Sigmoid colon (tissue), 7 donors: Measurements from ENCODE around the gene KIAA1217. TPM values are rescaled to one million over a fixed set of nuclear protein-coding genes. Genes with fewer than 3 reads are reported as not detected.
A peak's percentile ranks its signal among the peaks of the same experiment; 100 is the strongest.

Experiments
- DNase-seq: peaks from one replicate; pipeline ENCODE4 v3.0.0-alpha.2; 2019
- H3K27ac ChIP-seq, 4 donors: fragments of 200-600 bp; sonication (generic); one replicate each; pipeline ENCODE4 v1.5.1; 2016 to 2019; ENCODE audit warnings: mild to moderate bottlenecking in 1 of 4
- H3K27me3 ChIP-seq, 3 donors: fragments of 200-600 bp; sonication (generic); one replicate each; pipeline ENCODE4 v1.5.1; 2019; ENCODE audit warnings: mild to moderate bottlenecking in 1 of 3
- H3K36me3 ChIP-seq, 4 donors: fragments of 200-600 bp; sonication (generic); one replicate each; pipeline ENCODE4 v1.5.1; 2016 to 2019
- H3K4me1 ChIP-seq, 4 donors: fragments of 200-600 bp; sonication (generic); one replicate each; pipeline ENCODE4 v1.5.1; 2017 to 2019
- H3K4me3 ChIP-seq, 4 donors: fragments of 200-600 bp; sonication (generic); one replicate each; pipeline ENCODE4 v1.5.1; 2017 to 2019; ENCODE audit warnings: mild to moderate bottlenecking in 2 of 4, moderate library complexity in 1 of 4
- H3K9me3 ChIP-seq, 4 donors: fragments of 200-600 bp in 3 of 4; sonication (generic) in 3 of 4; one replicate each; pipeline versions ENCODE4 v1.5.1 to v1.6.1; 2013 to 2019
- CTCF ChIP-seq, 4 experiments: fragments of 450-650 bp in 3 of 4; fragments of 200-600 bp in 1 of 4; IDR thresholded peaks; one replicate each; pipeline ENCODE4 v1.5.1; 2016 to 2019; ENCODE audit warnings: antibody characterized with exemption in 4 of 4, mild to moderate bottlenecking in 3 of 4, moderate library complexity in 2 of 4
- EP300 ChIP-seq, 4 donors: sonication (generic); formaldehyde crosslinking; IDR thresholded peaks; one replicate each; pipeline ENCODE4 v1.6.1; 2017; ENCODE audit warnings: antibody characterized with exemption in 4 of 4
- POLR2A ChIP-seq, 2 donors: fragments of 450-650 bp; IDR thresholded peaks; one replicate each; pipeline ENCODE4 v1.6.1; 2016; ENCODE audit warnings: antibody characterized with exemption in 2 of 2, mild to moderate bottlenecking in 2 of 2, moderate library complexity in 2 of 2
- POLR2AphosphoS5 ChIP-seq, 4 donors: sonication (generic); formaldehyde crosslinking; IDR thresholded peaks; one replicate each; pipeline ENCODE4 v1.6.1; 2017; ENCODE audit warnings: antibody characterized with exemption in 4 of 4
- WGBS, 2 donors: extraction: QIAGEN DNeasy Blood & Tissue Kit; methylation state at CpG; one replicate each; pipeline ENCODE4 v1.1.7; 2013; 5-methylcytosine and 5-hydroxymethylcytosine counted together
- intact Hi-C: fragments of 100-400 bp; cut with DNase I; formaldehyde crosslinking; loops from one replicate; pipeline ENCODE4 v1.15.1; 2023
- polyA plus RNA-seq, 3 donors: library from polyadenylated mRNA; stranded (reverse); fragments of 200-250 nt; gene quantifications; one replicate each; pipeline ENCODE4 v1.2.3, GENCODE V29; 2013
- total RNA-seq, 4 donors: library from RNA; depleted of rRNA; stranded (reverse); fragments of >200 nt; gene quantifications; one replicate each; pipeline ENCODE4 v1.1.0, GENCODE V29; 2016
- donor health status: healthy with polysubstance abuse.
- donor health status: Bipolar disorder and iron deficiency.
- donor health status: healthy.

KIAA1217 gene
- total RNA-seq, result 10 to 100 TPM in 2 of 4 donors, 1 to 10 TPM in 2; 7.6 to 23.0 (median 10.1) TPM
- 10 to 100 TPM; 15.0 to 31.9 (median 15.3) TPM for polyA plus RNA-seq

- H3K9me3 ChIP-seq, result no peaks in the 10 kb centered on the region
- H3K36me3 ChIP-seq, result no peaks in the 10 kb centered on the region
- no peaks in the 10 kb centered on the region for H3K27me3 ChIP-seq
- WGBS, 2 donors, result 1 to 2% methylated on average over 34 of the region's 34 CpGs
- DNase-seq, result peak; percentile 69
- H3K4me3 ChIP-seq, result peak within 1 kb of the TSS; percentile 35 to 58 (median 57)
- peaks cover 0 to 30% (median 25%) of the 10 kb centered on the region in 4 donors for H3K4me1 ChIP-seq
- peak within 1 kb of the TSS; percentile 83 to 89 (median 87) for H3K27ac ChIP-seq
- intact Hi-C loops, result no loop called here
- no peak for TF ChIP-seq EP300 (IDR thresholded peaks at IDR 0.05)
- peak in 3 of 4 donors; percentile 18 to 50 (median 20) for TF ChIP-seq POLR2AphosphoS5 (IDR thresholded peaks at IDR 0.05)
Measured at GRCh38 chr10:24208661-24209431, at the start of gene KIAA1217. Gene KIAA1217, plus strand, starts transcription at chr10:24209138. Its CDS starts 56 bp downstream, at chr10:24209194.

GRCh38 chr10:24162206-24162985 is 46.5 kb upstream of the KIAA1217 start:
- 62 to 66% methylated on average over 4 of the region's 4 CpGs for WGBS, 2 donors
- intact Hi-C loops, result no loop called here
- H3K9me3 ChIP-seq, result peaks cover 0 to 6% (median 3%) of the 10 kb centered on the region in 4 donors
- no peaks in the 10 kb centered on the region for H3K27me3 ChIP-seq
- no peaks in the 10 kb centered on the region for H3K36me3 ChIP-seq
- no peak for DNase-seq
- H3K4me3 ChIP-seq, result no peak overlapping the region
- H3K27ac ChIP-seq, result no peak overlapping the region
- H3K4me1 ChIP-seq, result no peaks in the 10 kb centered on the region
- no peak for TF ChIP-seq CTCF (IDR thresholded peaks at IDR 0.05)
- no peak for TF ChIP-seq EP300 (IDR thresholded peaks at IDR 0.05)
- TF ChIP-seq POLR2A (IDR thresholded peaks at IDR 0.05), result no peak

- WGBS, 2 donors, result 95 to 98% methylated on average over 2 of the region's 2 CpGs
- Histone ChIP-seq H3K9me3 (peaks cover 0 to 3% (median 0%) of the 10 kb centered on the region in 4 donors), H3K36me3 (no peaks in the 10 kb centered on the region), H3K4me3 (no peak overlapping the region), H3K27ac (no peak overlapping the region), H3K4me1 (no peaks in the 10 kb centered on the region), H3K27me3 (no peaks in the 10 kb centered on the region)
- TF ChIP-seq POLR2A (IDR thresholded peaks at IDR 0.05), result no peak
- no peak for TF ChIP-seq EP300 (IDR thresholded peaks at IDR 0.05)
- TF ChIP-seq CTCF (IDR thresholded peaks at IDR 0.05), result no peak
- no peak for TF ChIP-seq POLR2AphosphoS5 (IDR thresholded peaks at IDR 0.05)
- intact Hi-C loops, result no loop called here
- DNase-seq, result no peak
Measured at GRCh38 chr10:24163485-24163884, 45.5 kb upstream of the KIAA1217 start.

- no peak overlapping the region for H3K4me3 ChIP-seq
Measured at GRCh38 chr10:24168258-24169170, 40.4 kb upstream of the KIAA1217 start.

More at GRCh38 chr10:24168258-24169170, 40.4 kb upstream of the KIAA1217 start:
- Histone ChIP-seq H3K27me3 (no peaks in the 10 kb centered on the region), H3K27ac (no peak overlapping the region), H3K36me3 (no peaks in the 10 kb centered on the region), H3K9me3 (no peaks in the 10 kb centered on the region), H3K4me1 (no peaks in the 10 kb centered on the region)
- 51 to 62% methylated on average over 5 of the region's 5 CpGs for WGBS, 2 donors
- intact Hi-C loops, result no loop called here
- TF ChIP-seq POLR2A (IDR thresholded peaks at IDR 0.05) (no peak), POLR2AphosphoS5 (IDR thresholded peaks at IDR 0.05) (no peak), EP300 (IDR thresholded peaks at IDR 0.05) (no peak), CTCF (IDR thresholded peaks at IDR 0.05) (no peak)
- DNase-seq, result no peak
